Measurements from ENCODE around the gene EML2. TPM values are rescaled to one million over a fixed set of nuclear protein-coding genes. Genes with fewer than 3 reads are reported as not detected.

The EML2 gene
- total RNA-seq, 2 donors from 2014 or later, result 232 to 255 TPM

- H3K4me3 Mint-ChIP-seq, result peak within 1 kb of the TSS; percentile 94
- DNase-seq (ENCODE audit: low spot score) (peak; percentile 87), ATAC-seq (peak; percentile 91 to 93)
- no peaks in the 10 kb centered on the region for H3K27me3 Mint-ChIP-seq
- peaks cover 3% of the 10 kb centered on the region for H3K36me3 Mint-ChIP-seq
- peak within 1 kb of the TSS; percentile 78 to 88 for H3K27ac Mint-ChIP-seq
- no peaks in the 10 kb centered on the region for H3K9me3 Mint-ChIP-seq
- peaks cover 41 to 47% of the 10 kb centered on the region in 2 donors for H3K4me1 Mint-ChIP-seq (ENCODE audit: low read depth in 2 of 2)
Observed at GRCh38 chr19:45667620-45668341, 28.6 kb upstream of the EML2 start, which contains the start of gene GIPR. TSS of gene GIPR (plus strand) at chr19:45668221. CDS start at chr19:45669521, 1,300 bp downstream.

- Mint-ChIP-seq H3K4me1 (ENCODE audit: low read depth in 2 of 2) (peaks cover 22 to 29% of the 10 kb centered on the region in 2 donors), H3K36me3 (no peaks in the 10 kb centered on the region), H3K9me3 (no peaks in the 10 kb centered on the region), H3K27ac (no peak overlapping the region), H3K27me3 (peaks cover 3 to 8% of the 10 kb centered on the region in 2 donors), H3K4me3 (no peak overlapping the region)
- DNase-seq (ENCODE audit: low spot score) (no peak), ATAC-seq (no peak)
Observed at GRCh38 chr19:45664575-45664974, 25.4 kb upstream of the EML2 start.

GRCh38 chr19:45663800-45664199 is 24.6 kb upstream of the EML2 start:
- H3K9me3 Mint-ChIP-seq, result no peaks in the 10 kb centered on the region
- DNase-seq (ENCODE audit: low spot score), result no peak

GRCh38 chr19:45660636-45661035 is 21.4 kb upstream of the EML2 start:
- peaks cover 7 to 12% of the 10 kb centered on the region in 2 donors for H3K4me1 Mint-ChIP-seq (ENCODE audit: low read depth in 2 of 2)
- H3K36me3 Mint-ChIP-seq, result no peaks in the 10 kb centered on the region
- DNase-seq (ENCODE audit: low spot score) (no peak), ATAC-seq (no peak)
- H3K4me3 Mint-ChIP-seq, result no peak overlapping the region
- peak overlapping the region in 1 of 2 donors; percentile 40 for H3K27ac Mint-ChIP-seq
- H3K9me3 Mint-ChIP-seq, result no peaks in the 10 kb centered on the region
- H3K27me3 Mint-ChIP-seq, result peaks cover 6 to 8% of the 10 kb centered on the region in 2 donors

More at GRCh38 chr19:45663800-45664199, 24.6 kb upstream of the EML2 start:
- Mint-ChIP-seq H3K4me3 (no peak overlapping the region), H3K36me3 (no peaks in the 10 kb centered on the region), H3K27me3 (peaks cover 6 to 8% of the 10 kb centered on the region in 2 donors), H3K27ac (no peak overlapping the region), H3K4me1 (ENCODE audit: low read depth in 2 of 2) (peaks cover 22 to 23% of the 10 kb centered on the region in 2 donors)
- ATAC-seq, result no peak

GRCh38 chr19:45659096-45659729 is 20.0 kb upstream of the EML2 start:
- no peaks in the 10 kb centered on the region for H3K9me3 Mint-ChIP-seq
- H3K36me3 Mint-ChIP-seq, result no peaks in the 10 kb centered on the region
- ATAC-seq (no peak), DNase-seq (ENCODE audit: low spot score) (no peak)
- H3K4me3 Mint-ChIP-seq, result no peak overlapping the region
- H3K27ac Mint-ChIP-seq, result no peak overlapping the region
- H3K4me1 Mint-ChIP-seq (ENCODE audit: low read depth in 2 of 2), result peaks cover 0 to 5% of the 10 kb centered on the region in 2 donors
- H3K27me3 Mint-ChIP-seq, result peaks cover 6 to 8% of the 10 kb centered on the region in 2 donors

- no peak overlapping the region for H3K27ac Mint-ChIP-seq
- no peak for DNase-seq (ENCODE audit: low spot score)
- H3K27me3 Mint-ChIP-seq, result peaks cover 6 to 8% of the 10 kb centered on the region in 2 donors
- no peak overlapping the region for H3K4me3 Mint-ChIP-seq
- H3K4me1 Mint-ChIP-seq (ENCODE audit: low read depth in 2 of 2), result no peaks in the 10 kb centered on the region
- ATAC-seq, result no peak
- H3K9me3 Mint-ChIP-seq, result no peaks in the 10 kb centered on the region
- H3K36me3 Mint-ChIP-seq, result no peaks in the 10 kb centered on the region
Observed at GRCh38 chr19:45657520-45658167, 18.4 kb upstream of the EML2 start.

GRCh38 chr19:45655073-45655472 is 15.9 kb upstream of the EML2 start:
- ATAC-seq, result no peak
- H3K4me1 Mint-ChIP-seq (ENCODE audit: low read depth in 2 of 2), result no peaks in the 10 kb centered on the region
- peaks cover 0 to 3% of the 10 kb centered on the region in 2 donors for H3K27me3 Mint-ChIP-seq
- no peaks in the 10 kb centered on the region for H3K36me3 Mint-ChIP-seq
- no peak for DNase-seq (ENCODE audit: low spot score)
- no peaks in the 10 kb centered on the region for H3K9me3 Mint-ChIP-seq
- H3K27ac Mint-ChIP-seq, result no peak overlapping the region
- no peak overlapping the region for H3K4me3 Mint-ChIP-seq

GRCh38 chr19:45653634-45654033 is 14.4 kb upstream of the EML2 start:
- no peak overlapping the region for H3K27ac Mint-ChIP-seq
- DNase-seq (ENCODE audit: low spot score), result no peak
- no peaks in the 10 kb centered on the region for H3K27me3 Mint-ChIP-seq
- H3K9me3 Mint-ChIP-seq, result no peaks in the 10 kb centered on the region
- ATAC-seq, result no peak
- H3K36me3 Mint-ChIP-seq, result no peaks in the 10 kb centered on the region
- no peaks in the 10 kb centered on the region for H3K4me1 Mint-ChIP-seq (ENCODE audit: low read depth in 2 of 2)
- no peak overlapping the region for H3K4me3 Mint-ChIP-seq

- ATAC-seq (no peak), DNase-seq (ENCODE audit: low spot score) (no peak)
- no peak overlapping the region for H3K27ac Mint-ChIP-seq
- H3K4me3 Mint-ChIP-seq, result no peak overlapping the region
- no peaks in the 10 kb centered on the region for H3K27me3 Mint-ChIP-seq
- H3K9me3 Mint-ChIP-seq, result no peaks in the 10 kb centered on the region
- H3K4me1 Mint-ChIP-seq (ENCODE audit: low read depth in 2 of 2), result peaks cover 7 to 8% of the 10 kb centered on the region in 2 donors
- H3K36me3 Mint-ChIP-seq, result no peaks in the 10 kb centered on the region
Observed at GRCh38 chr19:45650722-45651121, 11.5 kb upstream of the EML2 start.

GRCh38 chr19:45646345-45646698 is 7.1 kb upstream of the EML2 start:
- ATAC-seq (no peak), DNase-seq (ENCODE audit: low spot score) (no peak)
- peaks cover 2% of the 10 kb centered on the region for H3K36me3 Mint-ChIP-seq
- no peaks in the 10 kb centered on the region for H3K27me3 Mint-ChIP-seq
- peaks cover 25 to 38% of the 10 kb centered on the region in 2 donors for H3K4me1 Mint-ChIP-seq (ENCODE audit: low read depth in 2 of 2)
- peak overlapping the region; percentile 90 for H3K4me3 Mint-ChIP-seq
- peaks cover under 1% of the 10 kb centered on the region for H3K9me3 Mint-ChIP-seq
- peak overlapping the region; percentile 69 to 85 for H3K27ac Mint-ChIP-seq

- Mint-ChIP-seq H3K36me3 (peaks cover 7% of the 10 kb centered on the region), H3K27me3 (no peaks in the 10 kb centered on the region), H3K9me3 (peaks cover 4% of the 10 kb centered on the region), H3K4me3 (peak overlapping the region; percentile 90), H3K27ac (peak overlapping the region; percentile 69 to 85), H3K4me1 (ENCODE audit: low read depth in 2 of 2) (peaks cover 31 to 43% of the 10 kb centered on the region in 2 donors)
- DNase-seq (ENCODE audit: low spot score) (peak; percentile 90), ATAC-seq (peak; percentile 57 to 69)
Observed at GRCh38 chr19:45645631-45646344, 6.6 kb upstream of the EML2 start.

GRCh38 chr19:45645068-45645630 is 6.0 kb upstream of the EML2 start:
- H3K27ac Mint-ChIP-seq, result peak overlapping the region; percentile 69 to 85
- H3K36me3 Mint-ChIP-seq, result peaks cover 10% of the 10 kb centered on the region
- peak; percentile 65 for DNase-seq (ENCODE audit: low spot score)
- H3K4me1 Mint-ChIP-seq (ENCODE audit: low read depth in 2 of 2), result peaks cover 37 to 46% of the 10 kb centered on the region in 2 donors
- peak overlapping the region; percentile 90 for H3K4me3 Mint-ChIP-seq
- H3K9me3 Mint-ChIP-seq, result peaks cover 4% of the 10 kb centered on the region
- no peak for ATAC-seq
- H3K27me3 Mint-ChIP-seq, result no peaks in the 10 kb centered on the region

All from natural killer cell treated with Interleukin-12 subunit alpha and Interleukin-12 subunit beta and Interleukin-15 and Interleukin-18, amount 100 ng/mL, for 72 hours (primary cell).